Stimulated activated naive CD8-positive, alpha-beta T cell treated with anti-CD3 and anti-CD28 coated beads, Interleukin-15, amount 100 ng/mL, for 72 hours (primary cell): ENCODE results near the gene FRAS1.
A peak's percentile ranks its signal among the peaks of the same experiment; 100 is the strongest.
"Not testable (repeated sequence)": the region's sequence is repeated elsewhere in the genome, so short reads cannot be mapped to it uniquely, and the experiment has no call there.

Experiments
- ATAC-seq: fragments of 150-1000 bp; cut with Tn5 transposase; 2 replicates; pipeline ENCODE4 v1.10.0; 2021; ENCODE audit warnings: mild to moderate bottlenecking, moderate library complexity
- DNase-seq, 2 donors: peaks; one replicate each; pipeline ENCODE4 v3.0.0; 2021 to 2022
- H3K27ac Mint-ChIP-seq, 2 donors: one replicate each; pipeline ENCODE4 v1.8.0; 2022; ENCODE audit warnings: mild to moderate bottlenecking in 2 of 2, mixed read lengths in 2 of 2, moderate library complexity in 2 of 2
- H3K27me3 Mint-ChIP-seq: one replicate; pipeline ENCODE4 v1.8.0; 2022; ENCODE audit warnings: mixed read lengths
- H3K4me1 Mint-ChIP-seq: one replicate; pipeline ENCODE4 v1.8.0; 2022; ENCODE audit warnings: mild to moderate bottlenecking, mixed read lengths
- H3K4me3 Mint-ChIP-seq, 2 donors: one replicate each; pipeline ENCODE4 v1.8.0; 2022; ENCODE audit warnings: mild to moderate bottlenecking in 2 of 2, mixed read lengths in 2 of 2, moderate library complexity in 1 of 2
- H3K9me3 Mint-ChIP-seq, 2 donors: one replicate each; pipeline ENCODE4 v1.8.0; 2022; ENCODE audit warnings: mixed read lengths in 2 of 2

Gene FRAS1

DNA sequence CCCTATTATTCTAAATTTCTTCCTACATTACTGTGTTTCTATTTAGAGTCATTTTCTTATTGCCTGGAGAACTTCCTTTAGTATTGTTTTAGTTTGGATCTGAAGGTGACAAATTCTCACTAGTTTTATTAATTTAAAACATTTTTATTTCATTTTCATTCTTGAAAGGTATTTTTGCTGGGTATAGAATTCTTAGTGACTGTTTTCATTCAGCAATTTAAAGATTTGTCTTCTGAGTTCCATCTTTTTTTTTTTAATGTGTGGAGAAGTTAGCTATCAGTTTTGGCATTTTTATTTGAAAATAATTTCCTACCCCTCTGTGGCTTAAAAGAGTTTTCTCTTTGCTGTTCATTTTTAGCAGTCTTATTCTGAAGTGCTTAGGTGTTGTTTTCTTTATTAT lies 169.2 kb downstream of the FRAS1 start:
- Mint-ChIP-seq H3K4me3 (no peak overlapping the region), H3K9me3 (peaks cover 5 to 15% of the 10 kb centered on the region in 2 donors), H3K27me3 (peaks cover 20% of the 10 kb centered on the region), H3K4me1 (no peaks in the 10 kb centered on the region), H3K27ac (no peak overlapping the region)
- ATAC-seq (no peak), DNase-seq (no peak)

DNA sequence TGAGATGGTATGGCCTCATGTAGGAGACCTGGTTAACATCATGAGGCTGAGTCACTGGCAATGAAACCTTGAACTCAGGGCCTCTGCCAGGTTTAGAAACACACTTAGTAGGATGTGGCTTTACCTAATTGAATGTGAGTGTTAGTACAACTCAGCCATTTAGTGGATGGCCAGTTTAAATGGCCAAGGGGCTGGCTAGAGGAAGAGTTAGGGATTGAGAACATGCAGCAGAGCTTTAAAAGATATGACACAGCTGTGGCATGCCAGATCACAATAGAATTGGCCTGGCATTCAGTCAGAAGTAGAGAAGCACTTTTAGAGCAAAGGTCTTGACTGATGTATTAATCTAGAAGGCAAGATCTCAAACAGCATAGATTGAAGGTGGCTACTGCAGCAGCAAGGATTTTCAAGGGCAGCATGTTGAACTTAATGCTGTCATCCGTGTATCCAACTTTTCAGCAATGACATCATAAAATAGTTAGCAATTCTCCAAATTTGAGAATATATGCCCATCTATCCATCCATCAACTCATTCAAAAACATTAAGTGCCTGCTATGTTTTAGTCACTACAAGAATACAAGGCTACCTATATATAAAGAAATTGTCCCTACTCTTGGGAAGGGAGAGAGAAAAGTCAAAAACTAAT lies 170.4 kb downstream of the FRAS1 start:
- H3K27ac Mint-ChIP-seq = no peak overlapping the region
- ATAC-seq = no peak
- DNase-seq = no peak
- H3K27me3 Mint-ChIP-seq = peaks cover 12% of the 10 kb centered on the region
- no peak overlapping the region for H3K4me3 Mint-ChIP-seq
- peaks cover 5 to 15% of the 10 kb centered on the region in 2 donors for H3K9me3 Mint-ChIP-seq
- H3K4me1 Mint-ChIP-seq = no peaks in the 10 kb centered on the region

DNA sequence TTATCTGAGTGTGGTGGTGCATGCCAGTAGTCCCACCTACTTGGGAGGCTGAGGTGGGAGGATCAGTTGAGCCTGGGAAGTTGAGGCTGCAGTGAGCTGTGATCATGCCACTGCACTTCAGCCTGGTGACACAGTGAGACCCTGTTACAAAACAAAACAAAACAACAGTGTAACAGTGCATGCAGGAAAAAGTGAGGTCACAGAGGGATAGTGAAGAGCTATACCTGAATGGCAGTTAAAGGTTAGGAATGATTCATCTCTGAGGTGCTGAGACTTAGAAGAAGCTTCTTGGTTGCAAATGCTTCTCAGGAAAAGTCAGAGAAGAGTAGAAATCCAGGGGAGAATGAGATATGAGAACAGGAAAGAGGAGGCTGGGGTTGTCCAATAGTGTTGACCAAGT lies 178.7 kb downstream of the FRAS1 start:
- H3K27me3 Mint-ChIP-seq = no peaks in the 10 kb centered on the region
- ATAC-seq (no peak), DNase-seq (no peak)
- H3K4me3 Mint-ChIP-seq = no peak overlapping the region
- H3K27ac Mint-ChIP-seq = peak overlapping the region in 1 of 2 donors; percentile 34
- no peaks in the 10 kb centered on the region for H3K4me1 Mint-ChIP-seq
- H3K9me3 Mint-ChIP-seq = no peaks in the 10 kb centered on the region

DNA sequence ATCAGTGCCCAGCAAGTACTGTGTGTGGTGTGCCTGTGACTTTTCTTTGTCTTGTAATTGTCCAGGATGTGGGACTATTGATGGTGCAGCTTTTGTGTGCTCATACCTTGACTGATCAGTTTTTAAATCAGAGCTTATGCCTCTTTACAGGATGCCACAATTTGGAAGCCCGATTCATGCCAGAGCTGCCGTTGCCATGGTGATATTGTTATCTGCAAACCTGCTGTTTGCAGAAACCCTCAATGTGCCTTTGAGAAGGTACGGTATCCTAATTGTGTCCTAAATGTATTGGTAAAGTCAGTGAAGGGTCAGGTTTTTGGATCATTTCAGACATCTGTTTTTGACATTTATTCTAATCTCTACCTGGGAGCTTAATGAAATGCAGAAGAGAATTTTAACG lies 180.2 kb downstream of the FRAS1 start:
- Mint-ChIP-seq H3K4me1 (no peaks in the 10 kb centered on the region), H3K27ac (no peak overlapping the region), H3K4me3 (no peak overlapping the region), H3K9me3 (no peaks in the 10 kb centered on the region), H3K27me3 (no peaks in the 10 kb centered on the region)
- ATAC-seq (no peak), DNase-seq (no peak)

DNA sequence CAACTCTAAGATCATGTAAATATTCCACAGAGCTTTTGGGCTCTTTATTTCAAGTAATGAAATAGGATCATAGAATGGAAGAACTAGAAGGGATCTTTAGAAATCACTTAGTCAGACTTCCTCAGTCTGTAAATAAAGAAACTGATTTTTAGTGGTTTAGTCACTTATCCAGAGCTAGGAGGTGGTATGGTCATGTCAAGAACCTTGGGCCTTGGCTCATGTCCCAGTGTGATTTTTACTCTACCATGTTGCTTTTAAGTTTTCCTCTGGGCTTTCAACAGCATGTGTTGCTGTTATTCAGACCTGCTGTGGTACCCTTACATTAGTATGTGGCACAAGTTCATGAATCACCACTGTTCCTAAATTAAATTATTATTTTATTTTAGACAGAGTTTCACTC lies 184.9 kb downstream of the FRAS1 start:
- no peaks in the 10 kb centered on the region for H3K27me3 Mint-ChIP-seq
- H3K4me3 Mint-ChIP-seq = no peak overlapping the region
- H3K9me3 Mint-ChIP-seq = no peaks in the 10 kb centered on the region
- DNase-seq (no peak), ATAC-seq (no peak)
- no peaks in the 10 kb centered on the region for H3K4me1 Mint-ChIP-seq
- no peak overlapping the region for H3K27ac Mint-ChIP-seq

DNA sequence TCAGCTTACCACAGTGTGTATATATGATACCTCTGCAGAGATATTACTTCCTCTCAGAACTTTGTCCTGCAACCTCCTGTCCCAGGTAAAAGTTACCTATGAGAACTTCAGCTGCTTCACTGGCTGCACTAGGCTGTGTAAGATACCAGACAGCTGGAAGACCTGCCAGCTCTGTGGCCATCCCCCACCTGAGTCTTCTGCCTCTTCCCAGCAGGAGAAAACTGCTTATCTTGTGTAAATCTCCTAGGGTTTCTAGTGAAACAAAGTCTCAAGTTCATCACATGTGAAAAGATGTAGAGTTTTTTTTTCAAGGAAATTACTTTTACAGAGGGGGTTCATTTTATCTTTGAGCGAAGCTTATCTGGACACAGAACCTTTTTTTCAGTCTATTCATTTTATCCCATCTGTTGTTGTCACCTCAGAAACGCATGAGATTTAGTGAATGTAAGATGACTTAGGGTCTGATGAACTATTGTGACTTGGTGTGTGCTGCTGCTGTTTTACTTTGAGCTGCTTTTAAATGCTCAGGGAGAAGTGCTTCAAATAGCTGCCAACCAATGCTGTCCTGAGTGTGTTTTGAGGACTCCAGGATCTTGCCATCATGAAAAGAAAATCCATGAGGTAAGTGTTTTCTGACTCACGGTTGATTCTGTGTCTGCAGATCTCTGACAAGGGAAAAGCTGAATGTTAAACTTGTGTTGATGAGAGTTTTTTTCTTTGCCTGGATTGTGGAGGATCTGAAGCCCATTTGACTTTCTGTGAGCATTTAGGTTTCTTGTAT lies 187.8 kb downstream of the FRAS1 start:
- no peak overlapping the region for H3K27ac Mint-ChIP-seq
- H3K4me1 Mint-ChIP-seq = no peaks in the 10 kb centered on the region
- H3K27me3 Mint-ChIP-seq = peaks cover 7% of the 10 kb centered on the region
- no peak for ATAC-seq
- no peak overlapping the region for H3K4me3 Mint-ChIP-seq
- H3K9me3 Mint-ChIP-seq = no peaks in the 10 kb centered on the region
- no peak for DNase-seq

DNA sequence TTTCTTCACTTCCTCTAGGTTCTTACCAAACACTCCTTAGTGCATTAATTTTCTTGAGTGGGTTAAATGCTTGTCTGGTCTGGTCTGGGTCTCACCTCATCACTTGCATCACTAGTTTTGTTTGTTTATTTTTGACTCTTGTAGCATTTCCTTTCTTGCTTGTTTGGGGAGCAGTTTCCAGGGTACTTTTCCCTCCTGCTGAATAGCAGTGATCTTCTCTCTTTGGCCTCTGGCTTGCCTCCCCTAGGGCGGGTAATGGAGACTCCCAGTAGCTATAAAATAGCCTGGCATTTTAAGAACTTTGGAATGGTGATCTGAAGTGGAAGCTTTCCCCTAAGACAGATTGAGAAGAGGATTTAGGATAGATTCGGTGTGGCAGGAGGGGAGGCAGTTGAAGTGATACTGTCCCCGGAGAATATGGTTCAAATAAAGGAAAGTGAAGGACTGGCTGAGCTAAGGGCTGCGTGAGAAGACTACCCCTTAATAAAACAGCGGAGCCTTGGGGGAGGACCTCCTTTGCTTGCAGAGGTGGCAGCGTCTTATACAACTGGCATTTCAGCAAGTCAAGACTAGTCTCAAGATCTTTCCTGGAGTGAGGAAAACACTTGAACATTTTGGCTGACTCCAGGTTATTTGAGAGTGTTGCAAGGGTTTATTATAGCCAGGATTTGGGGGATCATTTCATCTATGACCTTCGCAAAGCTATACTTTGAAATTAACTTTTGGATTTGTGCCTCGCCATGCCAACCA lies 190.6 kb downstream of the FRAS1 start:
- Mint-ChIP-seq H3K9me3 (peaks cover 5 to 12% of the 10 kb centered on the region in 2 donors), H3K4me1 (no peaks in the 10 kb centered on the region), H3K27me3 (peaks cover 7% of the 10 kb centered on the region), H3K4me3 (no peak overlapping the region), H3K27ac (no peak overlapping the region)
- DNase-seq (no peak), ATAC-seq (no peak)

DNA sequence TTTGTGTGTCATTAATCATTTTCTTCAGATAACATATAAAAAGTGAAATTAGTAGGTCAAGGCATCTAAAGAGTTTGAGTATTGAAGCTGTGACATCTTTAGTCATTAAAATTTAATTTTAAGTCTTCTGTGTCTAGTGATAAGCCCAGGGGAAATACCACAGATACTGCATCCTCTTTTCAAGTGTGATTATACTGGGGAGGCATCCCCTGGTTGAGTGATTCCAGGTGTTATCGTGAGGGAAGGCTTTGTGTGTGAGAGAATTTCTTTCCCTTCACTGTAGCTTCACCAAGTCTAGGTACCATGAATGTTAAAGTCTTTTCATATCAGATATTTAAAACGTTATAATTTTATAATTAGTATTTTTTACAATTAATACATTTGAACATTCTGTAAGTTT lies 193.4 kb downstream of the FRAS1 start:
- no peaks in the 10 kb centered on the region for H3K4me1 Mint-ChIP-seq
- DNase-seq (no peak), ATAC-seq (no peak)
- H3K27ac Mint-ChIP-seq = no peak overlapping the region
- no peak overlapping the region for H3K4me3 Mint-ChIP-seq
- H3K9me3 Mint-ChIP-seq = peaks cover 18 to 19% of the 10 kb centered on the region in 2 donors
- peaks cover 7% of the 10 kb centered on the region for H3K27me3 Mint-ChIP-seq

DNA sequence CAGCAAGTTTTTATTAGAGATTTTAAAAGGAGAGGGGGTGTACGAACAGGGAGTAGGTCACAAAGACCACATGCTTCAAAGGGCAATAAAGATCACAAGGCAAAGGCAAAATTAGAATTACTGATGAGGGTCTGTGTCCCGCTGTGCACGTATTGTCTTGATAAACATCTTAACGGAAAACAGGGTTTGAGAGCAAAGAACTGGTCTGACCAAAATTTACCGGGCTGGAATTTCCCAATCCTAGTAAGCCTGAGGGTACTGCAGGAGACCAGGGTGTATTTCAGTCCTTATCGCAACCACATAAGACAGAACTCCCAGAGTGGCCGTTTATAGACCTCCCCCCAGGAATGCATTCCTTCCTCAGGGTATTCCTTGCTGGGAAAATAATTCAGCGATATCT lies 195.7 kb downstream of the FRAS1 start:
- not testable (repeated sequence) for H3K27ac Mint-ChIP-seq

DNA sequence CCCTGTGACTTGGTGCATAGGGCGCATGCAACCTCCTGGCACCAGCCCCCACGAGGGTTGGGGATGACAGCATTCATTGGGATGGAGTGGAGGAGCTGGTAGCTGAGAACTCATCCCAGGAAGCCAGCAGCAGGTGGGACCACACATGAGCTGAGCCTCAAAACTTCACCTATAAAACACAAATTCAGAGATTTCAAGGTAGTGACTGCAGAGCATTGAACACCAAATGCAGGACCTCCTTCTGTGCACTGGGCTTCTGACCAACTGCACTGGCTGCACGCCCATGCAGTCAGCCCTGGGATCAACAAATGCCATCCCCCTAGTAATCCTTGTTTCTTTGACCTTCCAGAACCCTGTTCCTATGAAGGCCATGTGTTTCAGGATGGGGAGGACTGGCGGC lies 197.8 kb downstream of the FRAS1 start:
- peaks cover 18 to 19% of the 10 kb centered on the region in 2 donors for H3K9me3 Mint-ChIP-seq
- DNase-seq = no peak
- H3K27ac Mint-ChIP-seq = peak overlapping the region in 1 of 2 donors; percentile 59
- H3K27me3 Mint-ChIP-seq = no peaks in the 10 kb centered on the region
- no peak overlapping the region for H3K4me3 Mint-ChIP-seq
- ATAC-seq = no peak
- no peaks in the 10 kb centered on the region for H3K4me1 Mint-ChIP-seq

More for the DNA sequence above, 195.7 kb downstream of the FRAS1 start:
- not testable (repeated sequence) for H3K4me3 Mint-ChIP-seq, H3K4me1 Mint-ChIP-seq, DNase-seq, H3K27me3 Mint-ChIP-seq, ATAC-seq
- H3K9me3 Mint-ChIP-seq = peaks cover 18 to 19% of the 10 kb centered on the region in 2 donors

DNA sequence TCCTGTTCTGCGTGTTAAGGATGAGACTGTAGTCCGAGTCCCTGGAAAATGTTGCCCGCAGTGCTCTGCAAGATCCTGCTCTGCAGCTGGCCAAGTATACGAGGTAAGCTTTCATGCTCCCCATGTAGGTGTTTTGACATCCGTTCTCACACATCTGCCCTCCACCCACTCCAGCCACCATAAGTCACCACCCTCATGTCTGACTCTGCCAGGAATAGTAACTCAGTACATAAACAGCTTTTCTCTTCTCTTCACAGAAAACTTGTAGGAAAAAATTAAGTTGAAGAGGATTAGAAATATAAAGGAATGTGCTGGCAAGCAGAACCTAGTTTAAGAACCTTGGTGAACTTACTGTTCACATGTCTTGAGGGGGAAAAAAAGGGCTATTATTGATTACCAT lies 207.9 kb downstream of the FRAS1 start:
- Mint-ChIP-seq H3K4me1 (no peaks in the 10 kb centered on the region), H3K27ac (no peak overlapping the region), H3K4me3 (no peak overlapping the region), H3K27me3 (peaks cover 9% of the 10 kb centered on the region), H3K9me3 (peaks cover 5 to 8% of the 10 kb centered on the region in 2 donors)
- no peak for ATAC-seq
- no peak for DNase-seq

DNA sequence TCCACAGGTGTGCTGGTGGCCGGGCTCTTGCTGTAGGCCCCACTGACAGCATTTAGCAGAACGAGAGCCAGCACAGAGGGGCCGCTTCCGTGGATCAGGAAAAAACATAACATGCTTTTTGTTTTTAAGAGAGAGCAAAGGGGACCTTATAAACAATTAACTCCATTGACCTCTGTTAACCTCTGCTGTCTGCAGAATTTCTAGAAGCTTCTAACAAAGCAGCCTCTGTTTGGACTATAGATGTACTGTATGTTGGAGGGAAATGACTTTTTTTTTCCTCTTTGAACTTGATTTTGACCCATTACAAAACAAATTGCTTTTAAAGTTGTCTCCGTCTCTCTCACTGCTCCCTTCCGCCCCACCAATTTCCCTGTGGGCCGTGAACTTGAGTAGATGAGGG lies 210.7 kb downstream of the FRAS1 start:
- no peak for DNase-seq
- Mint-ChIP-seq H3K4me1 (no peaks in the 10 kb centered on the region), H3K9me3 (peaks cover 0 to 5% of the 10 kb centered on the region in 2 donors)

DNA sequence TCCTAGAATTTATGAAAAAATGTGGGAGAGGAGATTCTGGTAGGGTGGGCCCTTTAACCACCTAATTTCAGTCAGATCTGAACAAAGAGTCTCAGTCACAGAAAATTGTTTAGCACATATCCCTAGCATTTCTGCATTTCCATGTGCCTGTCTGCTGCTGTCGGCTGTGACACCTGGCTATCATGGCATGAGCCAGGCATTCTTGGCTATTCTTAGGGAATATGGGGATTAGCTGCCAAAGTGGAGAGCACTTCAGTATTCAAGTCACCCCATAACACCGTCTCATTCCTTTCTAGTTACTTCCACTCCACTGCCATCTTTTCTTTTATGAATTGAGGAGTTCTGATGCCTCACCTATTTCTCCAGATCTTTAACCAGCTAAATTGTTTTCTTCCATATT lies 211.5 kb downstream of the FRAS1 start:
- Mint-ChIP-seq H3K4me3 (no peak overlapping the region), H3K9me3 (peaks cover 0 to 5% of the 10 kb centered on the region in 2 donors), H3K27ac (no peak overlapping the region), H3K27me3 (peaks cover under 1% of the 10 kb centered on the region), H3K4me1 (no peaks in the 10 kb centered on the region)
- DNase-seq = no peak
- no peak for ATAC-seq

More for the DNA sequence above, 210.7 kb downstream of the FRAS1 start:
- Mint-ChIP-seq H3K27ac (no peak overlapping the region), H3K4me3 (no peak overlapping the region), H3K27me3 (no peaks in the 10 kb centered on the region)
- no peak for ATAC-seq

DNA sequence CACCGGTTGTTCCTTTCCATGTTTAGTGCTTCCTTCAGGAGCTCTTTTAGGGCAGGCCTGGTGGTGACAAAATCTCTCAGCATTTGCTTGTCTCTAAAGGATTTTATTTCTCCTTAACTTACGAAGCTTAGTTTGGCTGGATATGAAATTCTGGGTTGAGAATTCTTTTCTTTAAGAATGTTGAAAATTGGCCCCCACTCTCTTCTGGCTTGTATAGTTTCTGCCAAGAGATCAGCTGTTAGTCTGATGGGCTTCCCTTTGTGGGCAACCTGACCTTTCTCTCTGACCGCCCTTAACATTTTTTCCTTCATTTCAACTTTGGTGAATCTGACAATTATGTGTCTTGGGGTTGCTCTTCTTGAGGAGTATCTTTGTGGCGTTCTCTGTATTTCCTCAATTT lies 218.3 kb downstream of the FRAS1 start:
- H3K27me3 Mint-ChIP-seq = peaks cover 18% of the 10 kb centered on the region
- H3K4me3 Mint-ChIP-seq, H3K27ac Mint-ChIP-seq, DNase-seq, ATAC-seq, H3K4me1 Mint-ChIP-seq, H3K9me3 Mint-ChIP-seq: not testable (repeated sequence)

DNA sequence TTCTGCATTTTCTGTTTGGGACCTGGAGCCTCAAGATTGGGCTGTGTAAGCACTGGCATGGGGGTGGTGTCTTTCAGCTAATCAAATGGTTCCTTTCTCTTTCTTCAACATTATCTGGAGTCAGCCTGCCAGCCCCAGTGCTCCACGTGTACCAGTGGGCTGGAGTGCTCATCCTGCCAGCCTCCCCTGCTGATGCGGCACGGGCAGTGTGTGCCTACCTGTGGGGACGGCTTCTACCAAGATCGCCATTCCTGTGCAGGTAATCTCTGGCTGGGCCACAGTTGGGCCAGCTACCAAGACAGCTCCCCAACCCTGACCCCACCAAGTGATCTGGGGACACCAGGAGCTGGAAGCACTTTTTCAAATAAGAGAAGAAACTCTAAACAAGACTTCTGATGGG lies 229.2 kb downstream of the FRAS1 start:
- Mint-ChIP-seq H3K27ac (no peak overlapping the region), H3K4me3 (no peak overlapping the region), H3K4me1 (no peaks in the 10 kb centered on the region), H3K27me3 (peaks cover 6% of the 10 kb centered on the region), H3K9me3 (no peaks in the 10 kb centered on the region)
- no peak for DNase-seq
- ATAC-seq = no peak

DNA sequence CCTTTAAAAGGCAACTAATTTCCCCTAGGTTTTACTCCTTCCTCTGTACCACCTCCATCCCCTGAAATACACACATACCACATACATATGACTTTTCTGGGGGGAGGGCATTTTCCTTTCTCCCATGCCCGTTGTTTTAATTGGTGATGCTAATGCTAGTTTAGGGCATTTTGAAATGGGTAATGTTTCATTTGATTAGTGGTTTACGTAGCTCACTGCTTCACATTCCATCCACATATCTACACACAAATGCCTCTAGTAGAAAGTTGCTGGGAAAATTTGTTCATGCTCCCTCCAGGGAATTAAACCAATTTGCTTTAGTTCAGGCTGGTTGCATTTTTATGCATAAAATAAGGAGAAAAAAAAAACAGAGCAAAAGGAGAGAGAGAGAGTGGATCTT lies 231.2 kb downstream of the FRAS1 start:
- Mint-ChIP-seq H3K4me1 (no peaks in the 10 kb centered on the region), H3K4me3 (no peak overlapping the region), H3K9me3 (no peaks in the 10 kb centered on the region), H3K27me3 (peaks cover 6% of the 10 kb centered on the region), H3K27ac (no peak overlapping the region)
- ATAC-seq (no peak), DNase-seq (no peak)
